ENCODE measurements around the gene PACRG. TPM values are rescaled to one million over a fixed set of nuclear protein-coding genes. Genes with fewer than 3 reads are reported as not detected.

The PACRG gene
- total RNA-seq, 1 experiment from 2014 or later: 0.44 TPM

DNA sequence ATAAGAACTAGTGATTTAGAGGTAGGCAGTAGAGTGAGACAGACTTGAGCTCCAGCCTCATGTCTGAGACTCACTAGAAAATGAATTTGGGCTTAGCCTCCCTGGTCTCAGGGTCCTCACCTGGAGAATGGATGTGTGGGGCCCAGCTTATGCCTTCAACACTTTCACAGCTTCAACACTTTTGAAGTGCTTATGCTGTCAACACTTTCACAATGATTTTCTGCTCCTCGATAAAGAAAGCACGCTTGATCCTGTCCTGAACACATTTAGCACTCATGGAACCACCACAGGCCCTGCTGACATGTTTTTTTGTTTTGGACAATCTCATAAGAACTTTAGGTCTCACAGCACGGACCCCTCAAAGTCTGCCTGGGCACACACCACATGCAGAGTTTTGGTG is 229.3 kb downstream of the PACRG start (continued):
- TF ChIP-seq ATF3 (CRISPR knock-in tag; conservative IDR thresholded peaks at IDR 0.05): no peak

DNA sequence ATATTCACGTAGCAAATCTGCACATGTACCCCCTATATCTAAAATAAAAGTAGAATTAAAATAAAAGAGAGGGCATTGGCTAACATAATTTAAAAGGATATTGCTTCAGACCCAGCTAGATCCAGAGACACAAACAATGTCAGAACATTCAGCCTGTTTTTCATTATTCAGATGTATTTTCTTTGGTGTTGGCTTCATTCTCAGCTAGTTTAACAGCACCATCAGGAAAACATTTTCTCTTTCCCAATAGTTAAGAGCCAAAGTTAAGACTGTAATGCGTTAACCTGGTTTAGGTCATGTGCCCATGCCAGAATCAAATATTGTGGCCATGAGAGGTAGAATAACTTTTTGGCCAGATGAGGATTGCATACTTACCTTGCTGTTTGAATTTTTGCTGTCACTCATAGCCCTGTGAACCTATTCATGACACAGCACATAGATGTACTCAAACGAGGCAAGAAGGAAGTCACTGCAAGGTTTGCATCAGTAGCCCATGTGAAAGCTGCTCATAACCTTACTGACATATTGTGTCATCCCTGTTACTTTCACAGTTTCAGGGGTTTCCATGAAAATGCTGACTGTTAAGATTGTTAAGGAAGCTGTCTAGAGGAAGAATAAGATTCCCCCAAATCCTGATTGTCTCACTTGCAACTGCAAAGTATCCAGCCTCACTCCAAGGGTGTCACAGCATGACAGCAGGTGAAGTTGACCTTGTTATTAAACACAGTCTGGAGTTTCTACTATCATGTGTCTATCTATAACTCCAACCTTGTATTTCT is 233.1 kb downstream of the PACRG start:
- no peaks in the 10 kb centered on the region; the same call in 1 of the 2 replicates for H3K27me3 Mint-ChIP-seq (ENCODE audit: low read depth)
- H3K9me3 Mint-ChIP-seq: peaks cover 27% of the 10 kb centered on the region
- no peak overlapping the region for H3K4me3 Mint-ChIP-seq
- CTCF ChIA-PET: no interaction called here
- H3K27ac Mint-ChIP-seq: no peak overlapping the region
- DNase-seq (ENCODE audit: low spot score) (no peak), ATAC-seq (no peak)
- TF ChIP-seq TP53 (CRISPR knock-in tag; IDR thresholded peaks at IDR 0.05) (no peak), CREM (CRISPR knock-in tag; IDR thresholded peaks at IDR 0.05) (no peak), SOX15 (CRISPR knock-in tag; IDR thresholded peaks at IDR 0.05) (no peak), GABPB1 (CRISPR knock-in tag; IDR thresholded peaks at IDR 0.05) (no peak), ZNF423 (CRISPR knock-in tag; IDR thresholded peaks at IDR 0.05) (no peak), ZNF671 (CRISPR knock-in tag; IDR thresholded peaks at IDR 0.05) (no peak), FOXP4 (CRISPR knock-in tag; IDR thresholded peaks at IDR 0.05) (no peak), CTCF (IDR thresholded peaks at IDR 0.05) (no peak), ZNF317 (CRISPR knock-in tag; IDR thresholded peaks at IDR 0.05; ENCODE audit: borderline replicate concordance, low read depth) (no peak), ATF6 (CRISPR knock-in tag; IDR thresholded peaks at IDR 0.05) (no peak)
- TF ChIP-seq, protein P1, sequence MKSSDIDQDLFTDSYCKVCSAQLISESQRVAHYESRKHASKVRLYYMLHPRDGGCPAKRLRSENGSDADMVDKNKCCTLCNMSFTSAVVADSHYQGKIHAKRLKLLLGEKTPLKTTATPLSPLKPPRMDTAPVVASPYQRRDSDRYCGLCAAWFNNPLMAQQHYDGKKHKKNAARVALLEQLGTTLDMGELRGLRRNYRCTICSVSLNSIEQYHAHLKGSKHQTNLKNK (CRISPR knock-in tag; IDR thresholded peaks at IDR 0.05): no peak
- POLR2A ChIA-PET: no interaction called here
- H3K36me3 Mint-ChIP-seq: peaks cover 5% of the 10 kb centered on the region
- H3K4me1 Mint-ChIP-seq: no peaks in the 10 kb centered on the region

- DNase-seq (ENCODE audit: low spot score) (no peak), ATAC-seq (no peak)
- POLR2A ChIA-PET: no interaction called here
- CTCF ChIA-PET: no interaction called here
- Mint-ChIP-seq H3K4me3 (no peak overlapping the region), H3K9me3 (peaks cover 34% of the 10 kb centered on the region), H3K4me1 (no peaks in the 10 kb centered on the region), H3K27ac (no peak overlapping the region), H3K27me3 (ENCODE audit: low read depth) (no peaks in the 10 kb centered on the region; the same call in 1 of the 2 replicates), H3K36me3 (peaks cover 9% of the 10 kb centered on the region)
- TF ChIP-seq GABPB1 (CRISPR knock-in tag; IDR thresholded peaks at IDR 0.05) (no peak), ZNF263 (CRISPR knock-in tag; IDR thresholded peaks at IDR 0.05; ENCODE audit: low read depth) (no peak), ZBTB43 (CRISPR knock-in tag; IDR thresholded peaks at IDR 0.05) (no peak), CREB1 (CRISPR knock-in tag; IDR thresholded peaks at IDR 0.05) (no peak)
- TF ChIP-seq, protein P2, sequence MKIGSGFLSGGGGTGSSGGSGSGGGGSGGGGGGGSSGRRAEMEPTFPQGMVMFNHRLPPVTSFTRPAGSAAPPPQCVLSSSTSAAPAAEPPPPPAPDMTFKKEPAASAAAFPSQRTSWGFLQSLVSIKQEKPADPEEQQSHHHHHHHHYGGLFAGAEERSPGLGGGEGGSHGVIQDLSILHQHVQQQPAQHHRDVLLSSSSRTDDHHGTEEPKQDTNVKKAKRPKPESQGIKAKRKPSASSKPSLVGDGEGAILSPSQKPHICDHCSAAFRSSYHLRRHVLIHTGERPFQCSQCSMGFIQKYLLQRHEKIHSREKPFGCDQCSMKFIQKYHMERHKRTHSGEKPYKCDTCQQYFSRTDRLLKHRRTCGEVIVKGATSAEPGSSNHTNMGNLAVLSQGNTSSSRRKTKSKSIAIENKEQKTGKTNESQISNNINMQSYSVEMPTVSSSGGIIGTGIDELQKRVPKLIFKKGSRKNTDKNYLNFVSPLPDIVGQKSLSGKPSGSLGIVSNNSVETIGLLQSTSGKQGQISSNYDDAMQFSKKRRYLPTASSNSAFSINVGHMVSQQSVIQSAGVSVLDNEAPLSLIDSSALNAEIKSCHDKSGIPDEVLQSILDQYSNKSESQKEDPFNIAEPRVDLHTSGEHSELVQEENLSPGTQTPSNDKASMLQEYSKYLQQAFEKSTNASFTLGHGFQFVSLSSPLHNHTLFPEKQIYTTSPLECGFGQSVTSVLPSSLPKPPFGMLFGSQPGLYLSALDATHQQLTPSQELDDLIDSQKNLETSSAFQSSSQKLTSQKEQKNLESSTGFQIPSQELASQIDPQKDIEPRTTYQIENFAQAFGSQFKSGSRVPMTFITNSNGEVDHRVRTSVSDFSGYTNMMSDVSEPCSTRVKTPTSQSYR (CRISPR knock-in tag; IDR thresholded peaks at IDR 0.05): no peak
- TF ChIP-seq, protein P3, sequence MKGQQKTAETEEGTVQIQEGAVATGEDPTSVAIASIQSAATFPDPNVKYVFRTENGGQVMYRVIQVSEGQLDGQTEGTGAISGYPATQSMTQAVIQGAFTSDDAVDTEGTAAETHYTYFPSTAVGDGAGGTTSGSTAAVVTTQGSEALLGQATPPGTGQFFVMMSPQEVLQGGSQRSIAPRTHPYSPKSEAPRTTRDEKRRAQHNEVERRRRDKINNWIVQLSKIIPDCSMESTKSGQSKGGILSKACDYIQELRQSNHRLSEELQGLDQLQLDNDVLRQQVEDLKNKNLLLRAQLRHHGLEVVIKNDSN (CRISPR knock-in tag; IDR thresholded peaks at IDR 0.05): no peak
Measured at GRCh38 chr6:162962093-162962492, 234.3 kb downstream of the PACRG start.
